OCI-LY3 (cell line): Measurements from ENCODE around the gene ATP4A.

Experiments
- CTCF ChIP-seq: fragments of 200-600, 300-600 bp; sonication (generic); IDR thresholded peaks from 2 replicates; pipeline ENCODE4 v1.5.1; 2014; ENCODE audit warnings: antibody characterized with exemption, low read length, low read depth
- EZH2phosphoT487 ChIP-seq: fragments of 200-600 bp; shearing (Covaris generic); IDR thresholded peaks from 2 replicates; pipeline ENCODE4 v1.6.1; 2018; ENCODE audit warnings: antibody characterized with exemption, mixed run types, low read depth

GRCh38 chr19:35555301-35556005 is 8.0 kb downstream of the ATP4A start:
- TF ChIP-seq CTCF (peak; percentile 54), EZH2phosphoT487 (no peak)
